Tibial nerve (tissue), 4 donors: ENCODE measurements around the gene TRIM50. TPM values are rescaled to one million over a fixed set of nuclear protein-coding genes. Genes with fewer than 3 reads are reported as not detected.
"Not testable (repeated sequence)": the region's sequence is repeated elsewhere in the genome, so short reads cannot be mapped to it uniquely, and the experiment has no call there.

ENCODE experiments used
- DNase-seq, 2 donors: peaks; one replicate each; pipeline ENCODE4 v3.0.0-alpha.2; 2019; ENCODE audit warnings: low spot score in 2 of 2
- H3K27ac ChIP-seq, 4 donors: fragments of 200-600 bp; sonication (generic) in 3 of 4; one replicate each; pipeline ENCODE4 v1.5.1; 2017 to 2019; ENCODE audit warnings: mild to moderate bottlenecking in 1 of 4
- H3K27me3 ChIP-seq, 2 donors: fragments of 200-600 bp; sonication (generic) in 1 of 2; one replicate each; pipeline versions ENCODE4 v1.5.1 to v1.6.0; 2017 to 2019
- H3K36me3 ChIP-seq, 3 donors: fragments of 200-600 bp; sonication (generic); one replicate each; pipeline ENCODE4 v1.5.1; 2018 to 2019
- H3K4me1 ChIP-seq, 4 donors: fragments of 200-600 bp; sonication (generic) in 3 of 4; one replicate each; pipeline ENCODE4 v1.5.1; 2017 to 2019
- H3K4me3 ChIP-seq, 4 donors: fragments of 200-600 bp; sonication (generic) in 3 of 4; one replicate each; pipeline ENCODE4 v1.5.1; 2017 to 2019; ENCODE audit warnings: mild to moderate bottlenecking in 1 of 4, moderate library complexity in 1 of 4
- H3K9me3 ChIP-seq, 4 donors: fragments of 200-600 bp; sonication (generic) in 3 of 4; one replicate each; pipeline ENCODE4 v1.5.1; 2017 to 2019
- EP300 ChIP-seq, 2 donors: sonication (generic); formaldehyde crosslinking; IDR thresholded peaks; one replicate each; pipeline ENCODE4 v1.6.1; 2017; ENCODE audit warnings: antibody characterized with exemption in 2 of 2, mild to moderate bottlenecking in 1 of 2
- POLR2A ChIP-seq, 2 donors: fragments of 450-650 bp; IDR thresholded peaks; one replicate each; pipeline ENCODE4 v1.6.1; 2017; ENCODE audit warnings: antibody characterized with exemption in 2 of 2, mild to moderate bottlenecking in 2 of 2, moderate library complexity in 2 of 2
- WGBS, 2 donors: methylation state at CpG; one replicate each; pipeline ENCODE4 v1.1.5; 2018; 5-methylcytosine and 5-hydroxymethylcytosine counted together
- total RNA-seq, 4 donors: library from RNA; depleted of rRNA; stranded (reverse); fragments of >200 nt; gene quantifications; one replicate each; pipeline ENCODE4 v1.1.0, GENCODE V29; 2016
- TF ChIP-seq, protein P1 (sequence below), 5 experiments: fragments of 200-600 bp in 3 of 5; fragments of 450-650 bp in 2 of 5; sonication (generic) in 3 of 5; IDR thresholded peaks; one replicate each; pipeline ENCODE4 v1.5.1; 2016 to 2019; ENCODE audit warnings: antibody characterized with exemption in 5 of 5, mild to moderate bottlenecking in 3 of 5, moderate library complexity in 2 of 5

Gene TRIM50
- total RNA-seq, 4 donors from 2014 or later: 0.20 to 0.84 TPM; not detected in 2

GRCh38 chr7:73316521-73316920 lies 11.4 kb downstream of the TRIM50 start:
- H3K9me3 ChIP-seq: no peaks in the 10 kb centered on the region
- TF ChIP-seq POLR2A (IDR thresholded peaks at IDR 0.05) (no peak), EP300 (IDR thresholded peaks at IDR 0.05) (no peak)
- TF ChIP-seq, protein P1, sequence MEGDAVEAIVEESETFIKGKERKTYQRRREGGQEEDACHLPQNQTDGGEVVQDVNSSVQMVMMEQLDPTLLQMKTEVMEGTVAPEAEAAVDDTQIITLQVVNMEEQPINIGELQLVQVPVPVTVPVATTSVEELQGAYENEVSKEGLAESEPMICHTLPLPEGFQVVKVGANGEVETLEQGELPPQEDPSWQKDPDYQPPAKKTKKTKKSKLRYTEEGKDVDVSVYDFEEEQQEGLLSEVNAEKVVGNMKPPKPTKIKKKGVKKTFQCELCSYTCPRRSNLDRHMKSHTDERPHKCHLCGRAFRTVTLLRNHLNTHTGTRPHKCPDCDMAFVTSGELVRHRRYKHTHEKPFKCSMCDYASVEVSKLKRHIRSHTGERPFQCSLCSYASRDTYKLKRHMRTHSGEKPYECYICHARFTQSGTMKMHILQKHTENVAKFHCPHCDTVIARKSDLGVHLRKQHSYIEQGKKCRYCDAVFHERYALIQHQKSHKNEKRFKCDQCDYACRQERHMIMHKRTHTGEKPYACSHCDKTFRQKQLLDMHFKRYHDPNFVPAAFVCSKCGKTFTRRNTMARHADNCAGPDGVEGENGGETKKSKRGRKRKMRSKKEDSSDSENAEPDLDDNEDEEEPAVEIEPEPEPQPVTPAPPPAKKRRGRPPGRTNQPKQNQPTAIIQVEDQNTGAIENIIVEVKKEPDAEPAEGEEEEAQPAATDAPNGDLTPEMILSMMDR (IDR thresholded peaks at IDR 0.05): no peak
- H3K36me3 ChIP-seq: no peaks in the 10 kb centered on the region
- WGBS, 2 donors: 86 to 87% methylated on average over 7 to 9 of the region's 9 CpGs
- H3K4me3 ChIP-seq: no peak overlapping the region
- H3K27me3 ChIP-seq: no peaks in the 10 kb centered on the region
- no peak overlapping the region for H3K27ac ChIP-seq
- DNase-seq: no peak
- no peaks in the 10 kb centered on the region for H3K4me1 ChIP-seq

GRCh38 chr7:73314271-73314670 lies 13.6 kb downstream of the TRIM50 start:
- H3K36me3 ChIP-seq: no peaks in the 10 kb centered on the region
- H3K4me3 ChIP-seq: no peak overlapping the region
- no peaks in the 10 kb centered on the region for H3K27me3 ChIP-seq
- whole genome bisulfite sequencing, 2 donors: 79 to 86% methylated on average over 5 of the region's 5 CpGs
- no peaks in the 10 kb centered on the region for H3K9me3 ChIP-seq
- TF ChIP-seq EP300 (IDR thresholded peaks at IDR 0.05) (no peak), POLR2A (IDR thresholded peaks at IDR 0.05) (no peak)
- TF ChIP-seq, protein P1 (IDR thresholded peaks at IDR 0.05): no peak
- H3K4me1 ChIP-seq: peaks cover 0 to 4% (median 0%) of the 10 kb centered on the region in 4 donors
- DNase-seq: no peak
- no peak overlapping the region for H3K27ac ChIP-seq

GRCh38 chr7:73313521-73313906 lies 14.4 kb downstream of the TRIM50 start:
- Histone ChIP-seq H3K9me3 (no peaks in the 10 kb centered on the region), H3K4me1 (peaks cover 0 to 9% (median 5%) of the 10 kb centered on the region in 4 donors), H3K36me3 (no peaks in the 10 kb centered on the region), H3K27ac (no peak overlapping the region), H3K4me3 (no peak overlapping the region), H3K27me3 (no peaks in the 10 kb centered on the region)
- no peak for DNase-seq
- no peak for TF ChIP-seq EP300 (IDR thresholded peaks at IDR 0.05)
- no peak for TF ChIP-seq POLR2A (IDR thresholded peaks at IDR 0.05)
- TF ChIP-seq, protein P1 (IDR thresholded peaks at IDR 0.05): no peak
- WGBS, 2 donors: 59 to 80% methylated on average over 4 of the region's 4 CpGs

DNA sequence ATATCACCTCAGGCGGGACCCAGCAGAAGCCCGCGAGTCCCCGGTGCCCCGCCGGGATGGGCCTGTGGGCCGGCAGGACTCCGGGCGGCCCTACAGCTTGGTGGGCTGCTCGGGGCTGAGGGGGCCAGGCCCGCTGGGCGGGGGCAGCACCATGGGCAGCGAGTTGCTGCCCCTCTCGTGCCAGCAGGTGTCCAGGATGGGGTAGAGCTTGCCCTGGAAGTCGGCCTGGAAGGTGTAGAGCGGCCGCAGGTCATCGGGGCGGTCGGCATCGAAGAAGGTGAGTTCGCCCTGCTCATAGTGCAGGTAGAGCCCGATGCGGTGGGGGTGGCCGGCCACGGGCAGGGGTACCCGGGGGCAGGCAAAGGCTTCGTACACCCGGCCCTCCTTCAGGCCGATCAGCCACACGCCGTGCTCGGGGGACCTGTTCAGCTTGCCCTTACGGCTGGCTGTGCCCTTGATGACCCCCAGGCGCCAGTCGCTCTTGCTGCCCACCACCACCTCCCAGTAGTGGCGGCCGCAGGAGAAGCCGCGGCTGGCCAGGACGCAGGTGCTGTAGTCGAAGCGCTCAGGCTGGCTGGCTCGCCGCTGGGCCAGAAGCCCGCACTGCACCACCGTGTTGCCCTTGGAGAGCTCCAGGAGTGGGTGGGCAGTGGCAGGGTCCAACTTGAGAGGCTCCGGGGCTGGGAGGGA lies 14.9 kb downstream of the TRIM50 start:
- Histone ChIP-seq H3K9me3 (no peaks in the 10 kb centered on the region), H3K27me3 (no peaks in the 10 kb centered on the region), H3K27ac (no peak overlapping the region), H3K4me3 (no peak overlapping the region), H3K4me1 (peaks cover 0 to 12% (median 6%) of the 10 kb centered on the region in 4 donors), H3K36me3 (no peaks in the 10 kb centered on the region)
- no peak for TF ChIP-seq EP300 (IDR thresholded peaks at IDR 0.05)
- TF ChIP-seq POLR2A (IDR thresholded peaks at IDR 0.05): no peak
- TF ChIP-seq, protein P1 (IDR thresholded peaks at IDR 0.05): no peak
- 91% methylated on average over 40 to 46 of the region's 48 CpGs for WGBS, 2 donors
- no peak for DNase-seq

DNA sequence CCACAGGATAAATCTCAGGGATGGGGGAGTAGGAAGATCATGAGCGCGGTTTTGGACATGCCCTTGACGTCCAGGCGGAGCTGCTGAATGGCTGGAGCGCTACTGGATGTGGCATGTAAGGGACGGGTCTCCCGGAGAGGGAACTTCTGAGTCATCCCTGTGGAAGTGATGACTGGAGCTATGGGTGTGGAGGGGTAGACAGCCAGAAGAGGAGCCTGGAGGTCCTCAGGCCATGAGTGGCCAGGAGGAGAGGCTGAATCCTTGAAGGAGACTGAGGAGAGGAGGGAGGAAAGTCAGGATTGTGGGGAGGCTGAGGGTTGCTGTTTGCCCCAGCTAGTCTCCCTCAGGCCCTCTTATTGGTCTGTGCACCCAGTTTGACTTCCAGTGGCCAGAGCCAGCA lies 16.5 kb downstream of the TRIM50 start:
- not testable (repeated sequence) for H3K27ac ChIP-seq, H3K9me3 ChIP-seq, DNase-seq, H3K36me3 ChIP-seq, H3K27me3 ChIP-seq, H3K4me3 ChIP-seq
- WGBS, 2 donors: 84 to 87% methylated on average over 7 of the region's 7 CpGs
- peaks cover 0 to 19% (median 9%) of the 10 kb centered on the region in 4 donors for H3K4me1 ChIP-seq
